ENCODE data around the gene C11orf21. TPM values are rescaled to one million over a fixed set of nuclear protein-coding genes. Genes with fewer than 3 reads are reported as not detected.
"Not testable (repeated sequence)": the region's sequence is repeated elsewhere in the genome, so short reads cannot be mapped to it uniquely, and the experiment has no call there.

Gene C11orf21
- total RNA-seq, 2 donors from 2014 or later = 0.11 to 0.52 TPM

GRCh38 chr11:2345050-2345449 lies 43.3 kb upstream of the C11orf21 start:
- DNase-seq = no peak
- Histone ChIP-seq H3K9ac (ENCODE audit: low read depth in 2 of 2, low read length in 2 of 2) (no peak overlapping the region), H3K36me3 (no peaks in the 10 kb centered on the region), H3K9me3 (no peaks in the 10 kb centered on the region), H3K27me3 (no peaks in the 10 kb centered on the region), H3K4me1 (no peaks in the 10 kb centered on the region), H3K4me3 (no peak overlapping the region), H3K27ac (no peak overlapping the region)
- no peak for TF ChIP-seq CTCF (IDR thresholded peaks at IDR 0.05)
- intact Hi-C loops (cut with DNase I) = no loop called here

- H3K4me3 ChIP-seq = no peak overlapping the region
- intact Hi-C loops (cut with DNase I) = no loop called here
- H3K9ac ChIP-seq (ENCODE audit: low read depth in 2 of 2, low read length in 2 of 2) = no peak overlapping the region
- no peaks in the 10 kb centered on the region for H3K27me3 ChIP-seq
- TF ChIP-seq CTCF (IDR thresholded peaks at IDR 0.05) = no peak
- no peaks in the 10 kb centered on the region for H3K9me3 ChIP-seq
- H3K27ac ChIP-seq = no peak overlapping the region
- no peak for DNase-seq
- no peaks in the 10 kb centered on the region for H3K4me1 ChIP-seq
- no peaks in the 10 kb centered on the region for H3K36me3 ChIP-seq
Observed at GRCh38 chr11:2343502-2343901, 41.8 kb upstream of the C11orf21 start.

GRCh38 chr11:2342981-2343380 lies 41.3 kb upstream of the C11orf21 start:
- H3K36me3 ChIP-seq = no peaks in the 10 kb centered on the region
- no peak for TF ChIP-seq CTCF (IDR thresholded peaks at IDR 0.05)
- intact Hi-C loops (cut with DNase I) = no loop called here
- DNase-seq = no peak
- no peaks in the 10 kb centered on the region for H3K27me3 ChIP-seq
- H3K27ac ChIP-seq = no peak overlapping the region
- no peak overlapping the region for H3K9ac ChIP-seq (ENCODE audit: low read depth in 2 of 2, low read length in 2 of 2)
- no peaks in the 10 kb centered on the region for H3K9me3 ChIP-seq
- no peaks in the 10 kb centered on the region for H3K4me1 ChIP-seq
- H3K4me3 ChIP-seq = no peak overlapping the region

GRCh38 chr11:2342557-2342956 lies 40.8 kb upstream of the C11orf21 start:
- H3K27me3 ChIP-seq = no peaks in the 10 kb centered on the region
- no peak for TF ChIP-seq CTCF (IDR thresholded peaks at IDR 0.05)
- DNase-seq = no peak
- no peak overlapping the region for H3K4me3 ChIP-seq
- H3K36me3 ChIP-seq = no peaks in the 10 kb centered on the region
- no peaks in the 10 kb centered on the region for H3K9me3 ChIP-seq
- no peak overlapping the region for H3K9ac ChIP-seq (ENCODE audit: low read depth in 2 of 2, low read length in 2 of 2)
- intact Hi-C loops (cut with DNase I) = no loop called here
- no peak overlapping the region for H3K27ac ChIP-seq
- H3K4me1 ChIP-seq = no peaks in the 10 kb centered on the region

GRCh38 chr11:2338760-2339159 lies 37.0 kb upstream of the C11orf21 start:
- not testable (repeated sequence) for DNase-seq

GRCh38 chr11:2335286-2335685 lies 33.6 kb upstream of the C11orf21 start:
- H3K4me1 ChIP-seq; H3K9ac ChIP-seq (ENCODE audit: low read depth in 2 of 2, low read length in 2 of 2); H3K27ac ChIP-seq; H3K4me3 ChIP-seq; H3K36me3 ChIP-seq; DNase-seq; H3K27me3 ChIP-seq; H3K9me3 ChIP-seq; intact Hi-C loops (cut with DNase I): not testable (repeated sequence)

More at GRCh38 chr11:2338760-2339159, 37.0 kb upstream of the C11orf21 start:
- H3K4me3 ChIP-seq; H3K9me3 ChIP-seq; H3K36me3 ChIP-seq; H3K9ac ChIP-seq (ENCODE audit: low read depth in 2 of 2, low read length in 2 of 2); H3K4me1 ChIP-seq; intact Hi-C loops (cut with DNase I); H3K27ac ChIP-seq; H3K27me3 ChIP-seq: not testable (repeated sequence)

- H3K27ac ChIP-seq; DNase-seq; H3K36me3 ChIP-seq; H3K9ac ChIP-seq (ENCODE audit: low read depth in 2 of 2, low read length in 2 of 2); H3K27me3 ChIP-seq; H3K4me1 ChIP-seq; H3K4me3 ChIP-seq; H3K9me3 ChIP-seq; intact Hi-C loops (cut with DNase I): not testable (repeated sequence)
Observed at GRCh38 chr11:2333486-2334205, 31.9 kb upstream of the C11orf21 start.

- H3K27ac ChIP-seq; H3K27me3 ChIP-seq; H3K9me3 ChIP-seq; H3K4me1 ChIP-seq; H3K4me3 ChIP-seq; H3K9ac ChIP-seq (ENCODE audit: low read depth in 2 of 2, low read length in 2 of 2); DNase-seq; H3K36me3 ChIP-seq; intact Hi-C loops (cut with DNase I): not testable (repeated sequence)
Observed at GRCh38 chr11:2332569-2332968, 30.9 kb upstream of the C11orf21 start.

Data from colonic mucosa (tissue), 4 donors.